Immature natural killer cell (primary cell): ENCODE results near the gene CES3. TPM values are rescaled to one million over a fixed set of nuclear protein-coding genes. Genes with fewer than 3 reads are reported as not detected.
A peak's percentile ranks its signal among the peaks of the same experiment; 100 is the strongest.

Experiments
- DNase-seq, 3 donors: peaks; one replicate each; pipeline ENCODE4 v3.0.0; 2022; ENCODE audit warnings: mixed read lengths in 1 of 3
- H3K27ac Mint-ChIP-seq, 6 donors: one replicate each; pipeline ENCODE4 v1.8.0; 2020; ENCODE audit warnings: mixed read lengths in 6 of 6, mild to moderate bottlenecking in 5 of 6, inconsistent platforms in 4 of 6, moderate library complexity in 3 of 6
- H3K27me3 Mint-ChIP-seq, 3 donors: one replicate each; pipeline ENCODE4 v1.8.0; 2020 to 2021; ENCODE audit warnings: low read depth in 3 of 3, mild to moderate bottlenecking in 3 of 3, mixed read lengths in 3 of 3, moderate library complexity in 3 of 3, inconsistent platforms in 1 of 3
- H3K36me3 Mint-ChIP-seq, 3 donors: one replicate each; pipeline ENCODE4 v1.8.0; 2020; ENCODE audit warnings: mixed read lengths in 3 of 3, inconsistent platforms in 2 of 3, mild to moderate bottlenecking in 2 of 3
- H3K4me1 Mint-ChIP-seq, 2 donors: one replicate each; pipeline ENCODE4 v1.8.0; 2020; ENCODE audit warnings: inconsistent platforms in 2 of 2, mild to moderate bottlenecking in 2 of 2, mixed read lengths in 2 of 2, moderate library complexity in 1 of 2
- H3K4me3 Mint-ChIP-seq, 5 donors: one replicate each; pipeline ENCODE4 v1.8.0; 2020; ENCODE audit warnings: mild to moderate bottlenecking in 5 of 5, mixed read lengths in 5 of 5, inconsistent platforms in 3 of 5, moderate library complexity in 3 of 5
- H3K9me3 Mint-ChIP-seq, 6 donors: one replicate each; pipeline ENCODE4 v1.8.0; 2020; ENCODE audit warnings: mild to moderate bottlenecking in 6 of 6, mixed read lengths in 6 of 6, inconsistent platforms in 4 of 6, moderate library complexity in 3 of 6
- polyA plus RNA-seq, 3 donors: library from polyadenylated mRNA; unstranded; fragments of 300-500 nt; fragmentation: Illumina TruSeq; gene quantifications; one replicate each; pipeline ENCODE4 v1.2.3, GENCODE V29; 2021

Gene CES3
- polyA plus RNA-seq, 3 donors from 2014 or later = not detected

DNA sequence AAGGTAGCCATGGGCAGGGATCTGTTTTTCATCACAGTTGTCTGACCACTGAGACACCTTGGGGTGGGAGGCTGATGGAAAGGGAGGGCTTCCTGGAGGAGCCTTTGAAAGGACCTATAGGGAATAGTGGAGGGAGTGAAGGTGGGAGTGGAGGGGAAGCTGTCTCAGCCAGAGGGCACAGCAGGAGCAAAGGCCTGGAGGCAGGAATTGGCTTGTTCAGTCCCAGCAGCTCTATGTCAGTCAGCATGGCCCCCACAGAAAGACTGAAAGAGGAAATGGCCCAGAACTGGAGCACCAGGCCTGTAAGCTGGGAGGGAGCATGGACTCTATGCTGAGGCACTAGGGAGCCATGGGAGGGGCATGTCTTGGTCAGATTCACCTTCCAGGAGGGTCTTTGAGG, 55.1 kb downstream of the CES3 start:
- no peak overlapping the region for H3K27ac Mint-ChIP-seq
- no peak for DNase-seq
- peaks cover 0 to 2% of the 10 kb centered on the region in 2 donors for H3K4me1 Mint-ChIP-seq
- H3K9me3 Mint-ChIP-seq = no peaks in the 10 kb centered on the region
- H3K27me3 Mint-ChIP-seq = peaks cover 2 to 6% (median 2%) of the 10 kb centered on the region in 3 donors
- H3K36me3 Mint-ChIP-seq = peaks cover 0 to 4% (median 0%) of the 10 kb centered on the region in 3 donors
- H3K4me3 Mint-ChIP-seq = peak overlapping the region in 1 of 5 donors; percentile 10

DNA sequence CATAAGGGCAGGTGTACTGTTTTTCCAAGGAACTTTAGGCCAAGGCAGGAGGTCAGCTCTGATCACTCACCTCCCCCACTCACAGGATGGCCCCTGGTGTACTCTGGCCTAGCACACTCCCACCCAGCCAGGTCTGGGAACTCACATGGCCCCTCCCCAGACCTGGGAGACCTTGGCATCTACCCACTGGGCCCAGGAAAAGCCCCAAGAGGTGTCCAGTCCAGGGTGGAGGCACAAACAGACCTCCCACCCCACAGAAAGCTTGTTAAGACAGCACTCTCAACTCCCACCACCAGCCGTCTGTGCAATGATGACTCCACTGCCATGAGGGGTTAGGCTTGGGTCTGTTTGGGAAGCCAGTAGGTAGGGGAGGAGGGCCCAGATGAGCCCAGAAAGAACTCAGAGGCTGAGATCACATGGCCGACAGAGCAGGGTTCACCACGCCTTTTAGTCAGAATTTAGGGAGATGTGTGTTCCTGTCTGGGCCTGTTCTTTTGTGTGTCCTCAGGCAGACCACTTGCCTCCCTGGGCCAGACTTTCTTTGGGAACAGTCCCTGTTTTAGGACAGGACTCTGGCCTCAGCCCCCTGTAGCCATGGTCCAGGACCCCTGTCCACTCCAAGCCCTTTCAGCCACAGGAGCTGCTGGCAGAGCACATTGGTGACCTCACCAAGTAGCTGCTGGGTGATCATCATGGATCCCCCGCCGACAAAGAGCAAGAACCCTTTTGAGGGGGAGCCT, 55.8 kb downstream of the CES3 start:
- Mint-ChIP-seq H3K4me3 (no peak overlapping the region), H3K36me3 (peaks cover 0 to 4% (median 0%) of the 10 kb centered on the region in 3 donors), H3K27me3 (peaks cover 2 to 6% (median 2%) of the 10 kb centered on the region in 3 donors), H3K9me3 (no peaks in the 10 kb centered on the region), H3K27ac (no peak overlapping the region), H3K4me1 (peaks cover 0 to 2% of the 10 kb centered on the region in 2 donors)
- DNase-seq = no peak

DNA sequence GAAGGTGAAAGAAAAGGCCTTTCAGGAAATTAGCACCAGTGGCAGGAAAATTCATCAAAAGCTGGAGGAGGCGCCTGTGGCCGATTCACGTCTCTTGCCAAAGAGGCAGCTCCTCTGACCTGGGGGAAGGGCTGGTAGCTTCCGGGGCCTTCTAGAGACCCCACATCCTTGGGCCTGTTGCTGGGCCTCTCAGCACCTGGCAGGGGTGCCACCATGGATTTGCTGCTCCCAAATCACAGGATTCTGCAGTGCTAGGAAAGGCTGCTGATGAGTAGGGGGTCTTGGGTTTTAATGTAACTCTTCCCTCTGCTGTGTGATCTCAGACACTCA, 56.3 kb downstream of the CES3 start:
- peaks cover 2 to 6% (median 2%) of the 10 kb centered on the region in 3 donors for H3K27me3 Mint-ChIP-seq
- H3K36me3 Mint-ChIP-seq = peaks cover 0 to 4% (median 0%) of the 10 kb centered on the region in 3 donors
- H3K27ac Mint-ChIP-seq = no peak overlapping the region
- H3K9me3 Mint-ChIP-seq = no peaks in the 10 kb centered on the region
- H3K4me1 Mint-ChIP-seq = peaks cover 0 to 2% of the 10 kb centered on the region in 2 donors
- no peak for DNase-seq
- H3K4me3 Mint-ChIP-seq = no peak overlapping the region

DNA sequence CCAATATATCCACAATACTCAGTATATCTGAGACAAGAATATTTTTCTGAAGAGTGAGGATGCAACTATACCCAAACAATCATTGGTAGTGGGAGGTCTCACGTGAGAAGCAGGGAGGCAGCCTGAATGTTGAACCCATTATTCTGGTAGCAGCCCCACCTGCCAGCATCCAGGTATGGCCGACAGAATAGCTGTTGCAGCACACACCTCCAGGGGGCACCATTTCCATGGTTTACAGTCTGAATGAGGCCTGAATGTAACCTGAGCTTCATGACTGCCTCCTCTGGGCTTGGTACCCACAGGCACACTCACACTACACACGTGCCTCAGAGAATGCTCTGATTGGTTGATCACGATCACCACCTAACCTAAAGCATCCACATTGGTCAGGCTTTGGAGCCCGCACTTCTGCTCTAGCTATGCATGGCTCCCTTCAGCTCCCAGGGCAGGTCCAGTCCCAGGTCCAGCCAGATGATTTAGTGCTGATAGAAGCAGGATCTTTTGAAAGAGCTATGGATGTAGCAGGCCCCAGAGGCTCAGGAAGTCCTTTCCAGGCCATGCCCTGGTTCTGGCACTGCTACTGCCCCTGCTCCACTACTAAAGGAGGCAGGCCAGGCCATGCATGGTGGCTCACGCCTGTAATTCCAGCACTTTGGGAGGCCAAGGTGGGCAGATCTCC, 56.9 kb downstream of the CES3 start:
- Mint-ChIP-seq H3K27me3 (peaks cover 3 to 6% (median 6%) of the 10 kb centered on the region in 3 donors), H3K27ac (no peak overlapping the region)

DNA sequence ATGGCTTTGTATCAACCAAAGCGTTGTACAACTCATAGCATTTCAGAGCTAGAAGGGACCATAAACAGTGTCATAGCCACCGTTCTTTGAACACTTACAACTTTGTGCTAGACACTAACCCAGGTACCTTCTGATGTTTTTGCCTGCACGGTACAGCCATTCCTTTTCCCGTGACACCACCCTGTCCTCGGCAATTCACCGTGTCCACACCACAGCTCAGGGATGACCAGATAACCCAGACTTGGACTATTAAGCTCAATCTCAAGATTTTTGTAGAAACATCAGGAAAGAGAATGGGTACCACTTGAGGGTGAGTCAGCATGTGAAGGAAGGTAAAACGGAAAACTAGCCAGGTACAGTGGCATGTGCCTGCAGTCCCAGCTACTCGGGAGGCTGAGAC, 58.1 kb downstream of the CES3 start:
- H3K4me1 Mint-ChIP-seq = peaks cover 0 to 2% of the 10 kb centered on the region in 2 donors
- H3K27me3 Mint-ChIP-seq = peaks cover 3 to 6% (median 3%) of the 10 kb centered on the region in 3 donors
- H3K27ac Mint-ChIP-seq = no peak overlapping the region

More for the DNA sequence above, 56.9 kb downstream of the CES3 start:
- no peak overlapping the region for H3K4me3 Mint-ChIP-seq
- H3K9me3 Mint-ChIP-seq = no peaks in the 10 kb centered on the region
- peaks cover 0 to 4% (median 0%) of the 10 kb centered on the region in 3 donors for H3K36me3 Mint-ChIP-seq
- DNase-seq = peak; percentile 62 to 71 (median 66)
- peaks cover 0 to 2% of the 10 kb centered on the region in 2 donors for H3K4me1 Mint-ChIP-seq

DNA sequence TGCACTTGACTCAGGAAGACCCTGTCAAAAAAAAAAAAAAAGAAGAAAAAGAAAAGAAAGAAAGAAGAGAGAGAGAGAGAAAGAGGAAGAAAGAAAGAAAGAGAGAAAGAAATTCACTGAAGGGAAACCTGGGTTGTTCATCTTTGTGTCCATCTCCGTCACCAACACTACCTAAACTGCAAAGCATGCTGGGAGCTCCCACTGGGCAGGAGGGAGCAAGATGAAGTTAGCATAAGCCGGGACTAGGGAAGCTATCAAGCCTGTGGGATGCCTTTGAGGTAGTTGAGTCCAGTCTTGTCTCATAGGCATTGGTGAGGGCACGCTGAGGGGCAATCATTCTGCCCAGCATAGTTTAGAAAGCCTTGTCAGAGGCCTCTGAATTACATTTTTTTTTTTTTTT, 60.3 kb downstream of the CES3 start:
- H3K27ac Mint-ChIP-seq = no peak overlapping the region
- peaks cover 1 to 4% (median 2%) of the 10 kb centered on the region in 3 donors for H3K27me3 Mint-ChIP-seq
- H3K4me1 Mint-ChIP-seq = no peaks in the 10 kb centered on the region
- H3K36me3 Mint-ChIP-seq = no peaks in the 10 kb centered on the region
- no peak for DNase-seq
- no peaks in the 10 kb centered on the region for H3K9me3 Mint-ChIP-seq
- no peak overlapping the region for H3K4me3 Mint-ChIP-seq

More for the DNA sequence above, 58.1 kb downstream of the CES3 start:
- no peaks in the 10 kb centered on the region for H3K9me3 Mint-ChIP-seq
- peaks cover 0 to 4% (median 0%) of the 10 kb centered on the region in 3 donors for H3K36me3 Mint-ChIP-seq
- H3K4me3 Mint-ChIP-seq = no peak overlapping the region
- no peak for DNase-seq

DNA sequence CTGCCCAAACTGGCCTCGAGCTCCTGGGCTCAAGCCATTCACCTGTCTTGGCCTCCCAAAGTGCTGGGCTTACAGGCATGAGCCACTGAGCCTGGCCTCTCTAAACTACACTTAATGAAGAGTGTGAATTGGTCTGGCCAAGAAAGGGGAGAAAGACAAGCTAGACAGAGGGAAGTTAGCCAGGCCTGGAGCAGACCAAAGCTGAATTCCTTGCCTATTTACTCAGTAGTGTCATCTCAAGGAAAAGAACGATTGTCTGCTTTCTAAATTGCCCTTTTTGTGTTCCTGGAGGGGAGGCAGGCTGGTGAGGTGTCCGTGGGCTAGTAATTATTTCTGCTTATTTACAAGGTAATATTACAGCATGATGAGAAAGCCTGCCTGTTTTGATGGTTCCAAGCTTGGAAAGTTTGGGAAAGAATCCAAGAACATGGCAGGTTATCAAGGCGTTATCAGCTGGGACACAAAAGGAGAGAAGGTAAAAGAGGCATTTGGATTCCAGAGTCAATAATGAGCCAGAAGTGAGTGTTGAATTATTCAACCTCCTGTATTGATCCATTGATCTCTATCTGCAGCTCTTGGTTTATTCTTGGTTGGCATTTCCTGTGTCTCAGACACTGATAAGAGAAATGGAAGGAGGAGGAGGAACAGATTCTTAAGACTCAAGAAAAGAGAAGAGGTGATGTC, 61.6 kb downstream of the CES3 start:
- DNase-seq = no peak
- Mint-ChIP-seq H3K9me3 (no peaks in the 10 kb centered on the region), H3K27me3 (peaks cover 0 to 4% (median 2%) of the 10 kb centered on the region in 3 donors), H3K36me3 (no peaks in the 10 kb centered on the region), H3K4me1 (peaks cover 0 to 1% of the 10 kb centered on the region in 2 donors), H3K27ac (no peak overlapping the region), H3K4me3 (no peak overlapping the region)

DNA sequence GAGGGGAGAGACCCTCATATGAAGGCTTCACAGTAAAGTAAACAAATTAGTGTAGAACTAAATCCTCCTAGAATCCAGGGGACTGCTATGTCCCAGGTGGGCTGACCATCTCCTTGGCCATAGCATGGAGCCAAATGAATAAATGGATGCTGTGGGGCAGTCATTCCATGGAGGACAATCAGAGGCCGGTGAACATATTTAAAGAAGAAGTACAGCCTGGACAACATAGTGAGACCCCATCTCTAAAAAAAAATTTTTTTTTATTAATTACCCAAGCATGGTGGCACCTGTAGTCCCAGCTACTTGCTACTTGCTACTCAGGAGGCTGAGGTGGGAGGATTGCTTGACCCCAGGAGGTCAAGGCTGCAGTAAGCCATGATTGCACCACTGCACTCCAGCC, 62.6 kb downstream of the CES3 start:
- H3K9me3 Mint-ChIP-seq = no peaks in the 10 kb centered on the region
- no peak overlapping the region for H3K27ac Mint-ChIP-seq
- H3K4me1 Mint-ChIP-seq = peaks cover 6 to 7% of the 10 kb centered on the region in 2 donors
- DNase-seq = no peak
- peaks cover 2 to 9% (median 5%) of the 10 kb centered on the region in 3 donors for H3K27me3 Mint-ChIP-seq
- H3K36me3 Mint-ChIP-seq = no peaks in the 10 kb centered on the region
- no peak overlapping the region for H3K4me3 Mint-ChIP-seq

Other genes starting within 250 kb of the CES3 start
- gene DYNC1LI2, start 209.7 kb upstream of the CES3 start, polyA plus RNA-seq = 10 to 100 TPM; 15.3 to 41.1 (median 16.6) TPM
- under 1 TPM in 1 of 3 donors, not detected in 2; 0.11 TPM for gene TERB1, start 159.7 kb upstream of the CES3 start, polyA plus RNA-seq
- gene NAE1, start 130.3 kb upstream of the CES3 start, polyA plus RNA-seq = 10 to 100 TPM; 67.2 to 73.8 (median 69.8) TPM
- gene CA7, start 116.9 kb upstream of the CES3 start, polyA plus RNA-seq = under 1 TPM; 0.12 to 0.25 (median 0.17) TPM
- 1 to 10 TPM in 2 of 3 donors, not detected in 1; 2.2 to 3.1 TPM for gene PDP2, start 80.8 kb upstream of the CES3 start, polyA plus RNA-seq
- gene CDH16, start 42.4 kb upstream of the CES3 start, polyA plus RNA-seq = not detected
- gene RRAD, start 35.7 kb upstream of the CES3 start, polyA plus RNA-seq = not detected
- 100 to 1,000 TPM; 125 to 157 (median 132) TPM for gene CIAO2B, start 26.9 kb upstream of the CES3 start, polyA plus RNA-seq
- gene CES2, start 25.8 kb upstream of the CES3 start, polyA plus RNA-seq = 10 to 100 TPM; 13.8 to 26.2 (median 19.5) TPM
- gene CES4A, start 27.3 kb downstream of the CES3 start, polyA plus RNA-seq = 1 to 10 TPM in 1 of 3 donors, under 1 TPM in 1, not detected in 1; 0.98 to 1.6 TPM
- 100 to 1,000 TPM in 1 of 3 donors, 10 to 100 TPM in 2; 93.5 to 118 (median 95.2) TPM for gene CBFB, start 67.9 kb downstream of the CES3 start, polyA plus RNA-seq
- gene PHAF1, start 148.7 kb downstream of the CES3 start, polyA plus RNA-seq = 10 to 100 TPM in 2 of 3 donors, 1 to 10 TPM in 1; 5.7 to 15.1 (median 14.4) TPM
- under 1 TPM in 2 of 3 donors, not detected in 1; 0.13 to 0.18 TPM for gene B3GNT9, start 189.7 kb downstream of the CES3 start, polyA plus RNA-seq
- gene TRADD, start 198.6 kb downstream of the CES3 start, polyA plus RNA-seq = 10 to 100 TPM; 44.9 to 53.7 (median 49.4) TPM
- gene FBXL8, start 198.7 kb downstream of the CES3 start, polyA plus RNA-seq = 1 to 10 TPM; 3.8 to 7.4 (median 5.7) TPM
- not detected for gene HSF4, start 203.5 kb downstream of the CES3 start, polyA plus RNA-seq
- under 1 TPM in 2 of 3 donors, not detected in 1; 0.18 to 0.47 TPM for gene NOL3, start 209.3 kb downstream of the CES3 start, polyA plus RNA-seq
- under 1 TPM in 1 of 3 donors, not detected in 2; 1.00 TPM for gene MATCAP1, start 222.7 kb downstream of the CES3 start, polyA plus RNA-seq
- not detected for gene EXOC3L1, start 228.9 kb downstream of the CES3 start, polyA plus RNA-seq
- 10 to 100 TPM; 42.7 to 85.3 (median 76.0) TPM for gene E2F4, start 230.9 kb downstream of the CES3 start, polyA plus RNA-seq
- not detected for gene ELMO3, start 237.9 kb downstream of the CES3 start, polyA plus RNA-seq